GM06990 (cell line): Measurements from ENCODE around the gene TINAGL1.

Experiments
- DNase-seq: peaks from one replicate; pipeline ENCODE4 v3.0.0-alpha.2; 2011; ENCODE audit not compliant: insufficient read length; ENCODE audit errors: extremely low read depth
- H3K27me3 ChIP-seq: replicated peaks from 2 replicates; pipeline ENCODE4 v1.6.0; 2011; ENCODE audit warnings: low read length; ENCODE audit not compliant: control insufficient read depth, insufficient read depth
- H3K36me3 ChIP-seq: 2 replicates; pipeline ENCODE4 v1.5.1; 2011; ENCODE audit warnings: low read length; ENCODE audit not compliant: control insufficient read depth, insufficient read depth
- H3K4me3 ChIP-seq: replicated peaks from 2 replicates; pipeline ENCODE4 v1.5.1; 2011; ENCODE audit warnings: low read depth, mild to moderate bottlenecking, control low read depth, low read length
- CTCF ChIP-seq: IDR thresholded peaks from 2 replicates; pipeline ENCODE4 v1.5.1; 2011; ENCODE audit warnings: low read length, control low read depth, mild to moderate bottlenecking, inconsistent platforms; ENCODE audit not compliant: insufficient read depth, poor library complexity, severe bottlenecking

TINAGL1 gene

GRCh38 chr1:31602081-31602480, 25.8 kb downstream of the TINAGL1 start:
- TF ChIP-seq CTCF = no peak
- no peak overlapping the region for H3K4me3 ChIP-seq
- H3K36me3 ChIP-seq = no peaks in the 10 kb centered on the region

GRCh38 chr1:31605908-31606427, 29.7 kb downstream of the TINAGL1 start:
- Histone ChIP-seq H3K36me3 (no peaks in the 10 kb centered on the region), H3K4me3 (no peak overlapping the region), H3K27me3 (no peaks in the 10 kb centered on the region)
- TF ChIP-seq CTCF = no peak
- DNase-seq = peak; percentile 78

More at GRCh38 chr1:31602081-31602480, 25.8 kb downstream of the TINAGL1 start:
- DNase-seq = no peak
- no peaks in the 10 kb centered on the region for H3K27me3 ChIP-seq

GRCh38 chr1:31607360-31607759, 31.0 kb downstream of the TINAGL1 start:
- H3K36me3 ChIP-seq = no peaks in the 10 kb centered on the region
- no peak for TF ChIP-seq CTCF
- no peaks in the 10 kb centered on the region for H3K27me3 ChIP-seq
- DNase-seq = no peak
- no peak overlapping the region for H3K4me3 ChIP-seq

GRCh38 chr1:31609514-31610118, 33.3 kb downstream of the TINAGL1 start:
- Histone ChIP-seq H3K4me3 (no peak overlapping the region), H3K27me3 (no peaks in the 10 kb centered on the region), H3K36me3 (no peaks in the 10 kb centered on the region)
- no peak for DNase-seq
- TF ChIP-seq CTCF = no peak

- DNase-seq = no peak
- Histone ChIP-seq H3K27me3 (no peaks in the 10 kb centered on the region; the same call in none of the 2 replicates), H3K4me3 (no peak overlapping the region), H3K36me3 (no peaks in the 10 kb centered on the region)
- TF ChIP-seq CTCF = no peak
Measured at GRCh38 chr1:31614414-31615005, 38.2 kb downstream of the TINAGL1 start.
